Thoracic aorta (tissue), 2 donors: ENCODE measurements around the gene MTCL1. TPM values are rescaled to one million over a fixed set of nuclear protein-coding genes. Genes with fewer than 3 reads are reported as not detected.

Experiments used
- ATAC-seq: fragments of 150-250 bp; one replicate; pipeline ENCODE4 v1.8.0; 2017; ENCODE audit warnings: low read depth; ENCODE audit not compliant: insufficient number of reproducible peaks, low FRiP score
- DNase-seq: peaks from one replicate; pipeline ENCODE4 v3.0.0-alpha.2; 2020; ENCODE audit warnings: low spot score
- H3K27ac ChIP-seq, 2 donors: fragments of 200-600 bp; sonication (generic); 1 replicate in 1 of 2; 2 replicates in 1 of 2; pipeline ENCODE4 v1.5.1; 2016; ENCODE audit warnings: mild to moderate bottlenecking in 2 of 2, moderate library complexity in 2 of 2
- H3K27me3 ChIP-seq: fragments of 200-600 bp; sonication (generic); replicated peaks from 2 replicates; pipeline ENCODE4 v1.6.0; 2016; ENCODE audit warnings: mild to moderate bottlenecking; ENCODE audit not compliant: insufficient read depth
- H3K36me3 ChIP-seq: fragments of 200-600 bp; sonication (generic); one replicate; pipeline ENCODE4 v1.5.1; 2016
- H3K4me1 ChIP-seq, 2 donors: fragments of 200-600 bp; sonication (generic); 1 replicate in 1 of 2; 2 replicates in 1 of 2; pipeline versions ENCODE4 v1.5.1 to v1.6.0; 2016; ENCODE audit warnings: low read depth in 2 of 2, mild to moderate bottlenecking in 1 of 2; ENCODE audit not compliant: control insufficient read depth in 1 of 2
- H3K4me3 ChIP-seq: fragments of 200-600 bp; sonication (generic); 2 replicates; pipeline ENCODE4 v1.5.1; 2016; ENCODE audit warnings: mild to moderate bottlenecking
- H3K9me3 ChIP-seq: fragments of 200-600 bp; sonication (generic); 2 replicates; pipeline ENCODE4 v1.5.1; 2016
- CTCF ChIP-seq: fragments of 200-600 bp; sonication (generic); IDR thresholded peaks from one replicate; pipeline ENCODE4 v1.5.1; 2019; ENCODE audit warnings: antibody characterized with exemption
- total RNA-seq, 2 donors: library from RNA; depleted of rRNA; stranded (reverse); fragments of >200 nt; gene quantifications; one replicate each; pipeline versions ENCODE4 v1.1.0 to v1.2.3, GENCODE V29; 2016

MTCL1 gene
- total RNA-seq, 2 donors from 2014 or later: 9.9 to 23.3 TPM

GRCh38 chr18:8713691-8714090 lies 8.3 kb downstream of the MTCL1 start:
- no peaks in the 10 kb centered on the region for H3K9me3 ChIP-seq
- H3K4me1 ChIP-seq: no peaks in the 10 kb centered on the region
- H3K27me3 ChIP-seq: no peaks in the 10 kb centered on the region
- TF ChIP-seq CTCF: no peak
- H3K36me3 ChIP-seq: no peaks in the 10 kb centered on the region
- no peak overlapping the region for H3K4me3 ChIP-seq
- DNase-seq (no peak), ATAC-seq (no peak)
- H3K27ac ChIP-seq: no peak overlapping the region

GRCh38 chr18:8715599-8715998 lies 10.2 kb downstream of the MTCL1 start:
- no peak for ATAC-seq
- no peaks in the 10 kb centered on the region for H3K27me3 ChIP-seq
- no peak overlapping the region for H3K27ac ChIP-seq
- no peak overlapping the region for H3K4me3 ChIP-seq
- no peaks in the 10 kb centered on the region for H3K9me3 ChIP-seq
- no peaks in the 10 kb centered on the region for H3K4me1 ChIP-seq
- no peak for DNase-seq
- no peaks in the 10 kb centered on the region for H3K36me3 ChIP-seq
- TF ChIP-seq CTCF: no peak

- ATAC-seq: no peak
Measured at GRCh38 chr18:8717011-8717770, 11.8 kb downstream of the MTCL1 start.

GRCh38 chr18:8718401-8718913 lies 13.1 kb downstream of the MTCL1 start:
- no peak for DNase-seq
- H3K9me3 ChIP-seq: no peaks in the 10 kb centered on the region
- ATAC-seq: no peak
- no peaks in the 10 kb centered on the region for H3K27me3 ChIP-seq
- H3K4me3 ChIP-seq: no peak overlapping the region
- no peaks in the 10 kb centered on the region for H3K36me3 ChIP-seq
- H3K4me1 ChIP-seq: no peaks in the 10 kb centered on the region
- no peak for TF ChIP-seq CTCF
- H3K27ac ChIP-seq: no peak overlapping the region

More at GRCh38 chr18:8717011-8717770, 11.8 kb downstream of the MTCL1 start:
- Histone ChIP-seq H3K36me3 (no peaks in the 10 kb centered on the region), H3K27me3 (no peaks in the 10 kb centered on the region), H3K4me1 (no peaks in the 10 kb centered on the region), H3K4me3 (no peak overlapping the region), H3K27ac (no peak overlapping the region), H3K9me3 (no peaks in the 10 kb centered on the region)
- TF ChIP-seq CTCF: no peak
- DNase-seq: no peak

- H3K27me3 ChIP-seq: no peaks in the 10 kb centered on the region
- no peak for ATAC-seq
- H3K9me3 ChIP-seq: no peaks in the 10 kb centered on the region
- DNase-seq: no peak
- no peaks in the 10 kb centered on the region for H3K4me1 ChIP-seq
- TF ChIP-seq CTCF: no peak
- H3K27ac ChIP-seq: no peak overlapping the region
- H3K4me3 ChIP-seq: no peak overlapping the region
- H3K36me3 ChIP-seq: no peaks in the 10 kb centered on the region
Measured at GRCh38 chr18:8719192-8719591, 13.8 kb downstream of the MTCL1 start.
